Activated B cell treated with CpG ODN at 0.5 μM for 24 hours (primary cell): ENCODE measurements around the gene DEUP1. TPM values are rescaled to one million over a fixed set of nuclear protein-coding genes. Genes with fewer than 3 reads are reported as not detected.

Source experiments
- ATAC-seq: fragments of 200-7000 bp; cut with Tn5 transposase; one replicate; pipeline ENCODE4 v1.10.0; 2021; ENCODE audit warnings: low read depth, mild to moderate bottlenecking, moderate library complexity
- CTCF ChIA-PET: fragments of 350-600 bp; sonication (Branson Sonifier 250); formaldehyde crosslinking; loops from one replicate; lab custom pipeline; 2021; ENCODE audit warnings: antibody characterized with exemption; lab: Charles Lee
- POLR2A ChIA-PET: fragments of 350-600 bp; sonication (Branson Sonifier 250); formaldehyde crosslinking; loops from one replicate; lab custom pipeline; 2021; ENCODE audit warnings: antibody characterized with exemption; lab: Charles Lee
- DNase-seq: peaks from one replicate; pipeline ENCODE4 v3.0.0; 2022
- H3K27ac Mint-ChIP-seq: one replicate; pipeline ENCODE4 v1.8.0; 2020; ENCODE audit warnings: mixed read lengths
- H3K27me3 Mint-ChIP-seq: one replicate; pipeline ENCODE4 v1.8.0; 2021; ENCODE audit warnings: mixed read lengths
- H3K36me3 Mint-ChIP-seq: one replicate; pipeline ENCODE4 v1.8.0; 2021; ENCODE audit warnings: low read depth, mixed read lengths
- H3K4me1 Mint-ChIP-seq: one replicate; pipeline ENCODE4 v1.8.0; 2021; ENCODE audit warnings: mixed read lengths
- H3K4me3 Mint-ChIP-seq: one replicate; pipeline ENCODE4 v1.8.0; 2020; ENCODE audit warnings: mild to moderate bottlenecking, mixed read lengths
- H3K9me3 Mint-ChIP-seq: one replicate; pipeline ENCODE4 v1.8.0; 2020; ENCODE audit warnings: mixed read lengths
- intact Hi-C: fragments of 100-400 bp; cut with micrococcal nuclease; formaldehyde crosslinking; loops from one replicate; pipeline ENCODE4 v1.15.1; 2024
- total RNA-seq: library from RNA; stranded (reverse); gene quantifications from 2 replicates; pipeline ENCODE4 v1.2.3, GENCODE V29; 2022
- TF ChIP-seq, protein P1 (sequence below): fragments of 200-600 bp; IDR thresholded peaks from one replicate; pipeline ENCODE4 v1.8.0; 2022; ENCODE audit warnings: antibody characterized with exemption, mild to moderate bottlenecking

Gene DEUP1, protein sequence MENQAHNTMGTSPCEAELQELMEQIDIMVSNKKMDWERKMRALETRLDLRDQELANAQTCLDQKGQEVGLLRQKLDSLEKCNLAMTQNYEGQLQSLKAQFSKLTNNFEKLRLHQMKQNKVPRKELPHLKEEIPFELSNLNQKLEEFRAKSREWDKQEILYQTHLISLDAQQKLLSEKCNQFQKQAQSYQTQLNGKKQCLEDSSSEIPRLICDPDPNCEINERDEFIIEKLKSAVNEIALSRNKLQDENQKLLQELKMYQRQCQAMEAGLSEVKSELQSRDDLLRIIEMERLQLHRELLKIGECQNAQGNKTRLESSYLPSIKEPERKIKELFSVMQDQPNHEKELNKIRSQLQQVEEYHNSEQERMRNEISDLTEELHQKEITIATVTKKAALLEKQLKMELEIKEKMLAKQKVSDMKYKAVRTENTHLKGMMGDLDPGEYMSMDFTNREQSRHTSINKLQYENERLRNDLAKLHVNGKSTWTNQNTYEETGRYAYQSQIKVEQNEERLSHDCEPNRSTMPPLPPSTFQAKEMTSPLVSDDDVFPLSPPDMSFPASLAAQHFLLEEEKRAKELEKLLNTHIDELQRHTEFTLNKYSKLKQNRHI
- total RNA-seq: not detected in 2 replicates

DNA sequence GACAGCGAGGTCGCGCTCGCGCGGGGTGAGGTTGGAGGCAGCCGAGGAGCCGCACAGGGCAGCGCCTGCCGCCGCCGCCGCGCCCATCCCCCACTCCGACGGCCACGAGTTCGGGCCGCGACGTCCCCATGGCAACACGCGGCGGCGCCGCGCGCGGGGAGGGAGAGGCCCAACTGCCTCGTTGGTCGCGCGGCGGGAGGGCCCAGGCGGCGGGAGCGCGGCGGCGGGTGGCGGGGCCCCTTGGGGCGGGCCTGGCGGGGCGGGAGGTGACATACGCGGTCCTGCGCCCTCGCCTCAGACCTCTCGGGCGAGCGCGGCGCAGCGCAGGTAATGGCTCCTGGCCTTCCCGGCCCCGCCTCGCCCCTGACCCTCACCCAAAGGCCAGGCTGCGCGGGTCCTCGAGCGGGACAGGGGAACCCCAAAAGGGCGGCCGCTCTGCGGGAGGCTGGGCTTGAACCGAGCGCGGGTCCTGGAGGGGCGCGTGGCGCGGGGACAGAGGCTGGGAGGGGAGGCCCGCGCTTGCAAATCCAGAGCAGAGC lies at the start of gene DEUP1:
DEUP1 (plus strand) TSS at position 297 of the 539 bp plus-strand sequence. CDS start 1,518 bp downstream, outside the sequence.
- CTCF ChIA-PET: no interaction called here

GRCh38 chr11:93285430-93285829 lies 45.1 kb upstream of the DEUP1 start:
- CTCF ChIA-PET: no interaction called here
- POLR2A ChIA-PET: no interaction called here
- TF ChIP-seq, protein P1, sequence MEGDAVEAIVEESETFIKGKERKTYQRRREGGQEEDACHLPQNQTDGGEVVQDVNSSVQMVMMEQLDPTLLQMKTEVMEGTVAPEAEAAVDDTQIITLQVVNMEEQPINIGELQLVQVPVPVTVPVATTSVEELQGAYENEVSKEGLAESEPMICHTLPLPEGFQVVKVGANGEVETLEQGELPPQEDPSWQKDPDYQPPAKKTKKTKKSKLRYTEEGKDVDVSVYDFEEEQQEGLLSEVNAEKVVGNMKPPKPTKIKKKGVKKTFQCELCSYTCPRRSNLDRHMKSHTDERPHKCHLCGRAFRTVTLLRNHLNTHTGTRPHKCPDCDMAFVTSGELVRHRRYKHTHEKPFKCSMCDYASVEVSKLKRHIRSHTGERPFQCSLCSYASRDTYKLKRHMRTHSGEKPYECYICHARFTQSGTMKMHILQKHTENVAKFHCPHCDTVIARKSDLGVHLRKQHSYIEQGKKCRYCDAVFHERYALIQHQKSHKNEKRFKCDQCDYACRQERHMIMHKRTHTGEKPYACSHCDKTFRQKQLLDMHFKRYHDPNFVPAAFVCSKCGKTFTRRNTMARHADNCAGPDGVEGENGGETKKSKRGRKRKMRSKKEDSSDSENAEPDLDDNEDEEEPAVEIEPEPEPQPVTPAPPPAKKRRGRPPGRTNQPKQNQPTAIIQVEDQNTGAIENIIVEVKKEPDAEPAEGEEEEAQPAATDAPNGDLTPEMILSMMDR: no peak
- Mint-ChIP-seq H3K4me3 (no peak overlapping the region), H3K27ac (no peak overlapping the region), H3K36me3 (no peaks in the 10 kb centered on the region), H3K4me1 (no peaks in the 10 kb centered on the region), H3K9me3 (no peaks in the 10 kb centered on the region), H3K27me3 (no peaks in the 10 kb centered on the region)
- DNase-seq (no peak), ATAC-seq (no peak)
- intact Hi-C loops: no loop called here

More for the DNA sequence above, at the start of gene DEUP1:
- Mint-ChIP-seq H3K4me3 (no peak within 1 kb of the TSS), H3K9me3 (no peaks in the 10 kb centered on the region), H3K36me3 (no peaks in the 10 kb centered on the region), H3K27me3 (peaks cover 28% of the 10 kb centered on the region), H3K4me1 (peaks cover 7% of the 10 kb centered on the region), H3K27ac (no peak within 1 kb of the TSS)
- no peak for DNase-seq
- no peak for ATAC-seq
- intact Hi-C loops: no loop called here
- TF ChIP-seq, protein P1: no peak
- POLR2A ChIA-PET: no interaction called here

DNA sequence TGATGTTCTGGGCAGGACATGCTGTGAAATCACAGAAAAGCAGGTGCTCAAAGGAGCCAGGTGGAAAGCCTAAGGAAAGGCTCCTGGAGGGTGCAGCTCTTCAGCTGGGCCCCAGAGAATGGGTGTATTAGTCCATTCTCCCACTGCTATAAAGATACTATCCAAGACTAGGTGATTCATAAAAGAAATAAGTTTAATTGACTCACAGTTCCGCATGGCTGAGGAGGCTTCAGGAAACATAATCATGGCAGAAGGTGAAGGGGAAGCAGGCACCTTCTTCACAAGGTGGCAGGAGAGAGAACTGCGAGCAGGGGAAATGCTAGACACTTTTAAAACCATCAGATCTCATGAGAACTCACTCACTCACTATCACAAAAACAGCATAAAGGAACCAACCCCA lies 43.1 kb upstream of the DEUP1 start:
- intact Hi-C loops: no loop called here
- ATAC-seq (no peak), DNase-seq (no peak)
- no peaks in the 10 kb centered on the region for H3K9me3 Mint-ChIP-seq
- H3K4me1 Mint-ChIP-seq: no peaks in the 10 kb centered on the region
- TF ChIP-seq, protein P1: no peak
- no peaks in the 10 kb centered on the region for H3K27me3 Mint-ChIP-seq
- H3K36me3 Mint-ChIP-seq: no peaks in the 10 kb centered on the region
- CTCF ChIA-PET: no interaction called here
- H3K27ac Mint-ChIP-seq: no peak overlapping the region
- POLR2A ChIA-PET: no interaction called here
- H3K4me3 Mint-ChIP-seq: no peak overlapping the region

GRCh38 chr11:93288079-93288478 lies 42.5 kb upstream of the DEUP1 start:
- intact Hi-C loops: no loop called here
- Mint-ChIP-seq H3K4me1 (no peaks in the 10 kb centered on the region), H3K27ac (no peak overlapping the region), H3K36me3 (no peaks in the 10 kb centered on the region), H3K9me3 (no peaks in the 10 kb centered on the region), H3K4me3 (no peak overlapping the region), H3K27me3 (no peaks in the 10 kb centered on the region)
- ATAC-seq: no peak
- POLR2A ChIA-PET: no interaction called here
- TF ChIP-seq, protein P1: no peak
- CTCF ChIA-PET: no interaction called here
- DNase-seq: no peak

DNA sequence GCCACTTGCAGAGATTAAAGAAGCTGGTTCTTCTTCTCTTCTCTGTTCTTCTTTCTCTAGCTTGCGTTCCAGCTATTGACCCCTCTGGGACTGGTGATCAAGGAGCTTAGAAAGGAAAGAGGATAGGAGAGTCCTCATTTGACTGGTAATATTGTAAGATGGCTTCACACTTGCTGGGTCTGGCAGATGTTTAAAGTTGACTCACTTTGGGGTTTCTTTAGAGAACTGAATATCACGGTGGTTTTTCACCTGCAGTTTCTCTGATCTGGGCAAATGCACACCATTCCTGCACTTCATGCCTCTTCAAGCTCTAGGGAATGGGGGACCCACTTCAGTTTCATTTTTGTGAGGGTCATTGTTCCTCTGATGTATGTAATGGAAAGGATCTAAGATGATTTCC lies 41.8 kb upstream of the DEUP1 start:
- TF ChIP-seq, protein P1: no peak
- no peak for DNase-seq
- ChIA-PET POLR2A (interaction anchor here (0.7 kb wide), 1 partner anchor 1207 kb away, joined by 3 read pairs; no protein-coding TSS in a partner anchor), CTCF (no interaction called here)
- no peaks in the 10 kb centered on the region for H3K9me3 Mint-ChIP-seq
- no peak overlapping the region for H3K27ac Mint-ChIP-seq
- H3K4me3 Mint-ChIP-seq: no peak overlapping the region
- no peaks in the 10 kb centered on the region for H3K4me1 Mint-ChIP-seq
- intact Hi-C loops: no loop called here
- ATAC-seq: no peak
- no peaks in the 10 kb centered on the region for H3K27me3 Mint-ChIP-seq
- H3K36me3 Mint-ChIP-seq: no peaks in the 10 kb centered on the region
